GM12878 (cell line): ENCODE data around the gene PTPRF. TPM values are rescaled to one million over a fixed set of nuclear protein-coding genes. Genes with fewer than 3 reads are reported as not detected.

Experiments used
- ATAC-seq: fragments of 200-7000 bp; cut with Tn5 transposase; 3 replicates; pipeline ENCODE4 v1.9.1; 2020; ENCODE audit warnings: mild to moderate bottlenecking, moderate library complexity
- BruUV-seq: library from RNA; stranded (reverse); fragments of 400-500 nt; replicated peaks from 2 replicates; lab custom pipeline; 2021; lab: Mats Ljungman, UMichigan
- CTCF ChIA-PET: fragments of 300-600 bp; sonication (Branson Sonifier 250); formaldehyde crosslinking; extraction: SDS; loops from one replicate; lab custom pipeline; 2021; ENCODE audit warnings: inconsistent platforms; lab: Yijun Ruan, JAX
- POLR2A ChIA-PET: fragments of 350-600 bp; formaldehyde crosslinking; extraction: SDS; loops from one replicate; lab custom pipeline; 2021; ENCODE audit warnings: inconsistent platforms; lab: Charles Lee
- RAD21 ChIA-PET: fragments of 300-600 bp; sonication (Branson Sonifier 250); formaldehyde crosslinking; loops from one replicate; lab custom pipeline; 2023; ENCODE audit warnings: antibody characterized with exemption; ENCODE audit not compliant: unreplicated experiment; lab: Charles Lee
- SMC1A ChIA-PET: fragments of 300-600 bp; sonication (Branson Sonifier 250); formaldehyde crosslinking; loops from one replicate; lab custom pipeline; 2023; ENCODE audit not compliant: unreplicated experiment, uncharacterized antibody; lab: Charles Lee
- DNase-seq: peaks from one replicate; pipeline ENCODE4 v3.0.0-alpha.2; 2011; ENCODE audit warnings: low read depth, low spot score
- FAIRE-seq: peaks from 3 replicates; lab custom pipeline; 2011; peaks lifted over from hg19 to GRCh38; lab: Jason Lieb, UNC
- H2AFZ ChIP-seq: 2 replicates; pipeline ENCODE4 v1.6.0; 2011; ENCODE audit warnings: low read depth, low read length, control low read depth; ENCODE audit not compliant: control insufficient read depth
- H3K27ac ChIP-seq: 2 replicates; pipeline ENCODE4 v1.5.1; 2011; ENCODE audit warnings: control low read depth; ENCODE audit not compliant: control insufficient read depth, insufficient read depth
- H3K27me3 ChIP-seq, 2 experiments: replicated peaks in 1 of 2; 2 replicates each; pipeline versions ENCODE4 v1.6.0 to v1.6.1; 2011; ENCODE audit warnings: low read length in 1 of 2; ENCODE audit not compliant: control insufficient read depth in 2 of 2, insufficient read depth in 2 of 2
- H3K36me3 ChIP-seq, 2 experiments: 2 replicates each; pipeline ENCODE4 v1.5.1; 2011; ENCODE audit warnings: low read length in 1 of 2; ENCODE audit not compliant: control insufficient read depth in 2 of 2, insufficient read depth in 2 of 2
- H3K4me1 ChIP-seq: 2 replicates; pipeline ENCODE4 v1.6.1; 2011; ENCODE audit warnings: mild to moderate bottlenecking, low read length, moderate library complexity, mixed read lengths; ENCODE audit not compliant: control insufficient read depth, insufficient read depth
- H3K4me2 ChIP-seq: 2 replicates; pipeline ENCODE4 v1.6.0; 2011; ENCODE audit warnings: control low read depth; ENCODE audit not compliant: control insufficient read depth, insufficient read depth
- H3K4me3 ChIP-seq: fragments of 200-600 bp; sonication (generic); 2 replicates; pipeline ENCODE4 v1.5.1; 2016
- H3K79me2 ChIP-seq: 2 replicates; pipeline ENCODE4 v1.6.0; 2011; ENCODE audit warnings: low read length; ENCODE audit not compliant: control insufficient read depth, insufficient read depth
- H3K9ac ChIP-seq: 2 replicates; pipeline ENCODE4 v1.8.0; 2011; ENCODE audit warnings: low read length, control low read depth, mixed read lengths; ENCODE audit not compliant: control insufficient read depth, insufficient read depth
- H3K9me3 ChIP-seq: replicated peaks from 3 replicates; pipeline ENCODE4 v1.5.1; 2011; ENCODE audit warnings: mild to moderate bottlenecking, low read length; ENCODE audit not compliant: control insufficient read depth, insufficient read depth
- H4K20me1 ChIP-seq: 2 replicates; pipeline ENCODE4 v1.6.0; 2011; ENCODE audit not compliant: control insufficient read depth, insufficient read depth
- CREM ChIP-seq: IDR thresholded peaks from 2 replicates; pipeline ENCODE4 v1.6.1; 2014; ENCODE audit warnings: antibody characterized with exemption, low read depth
- CUX1 ChIP-seq: IDR thresholded peaks from 2 replicates; pipeline ENCODE4 v1.6.1; 2012; ENCODE audit warnings: improper control_type of control experiment, low read depth, low read length; ENCODE audit not compliant: insufficient replicate concordance
- IRF5 ChIP-seq: fragments of 450-650 bp; IDR thresholded peaks from 2 replicates; pipeline ENCODE4 v1.6.1; 2017; ENCODE audit warnings: borderline replicate concordance
- MEF2A ChIP-seq: IDR thresholded peaks from 2 replicates; pipeline ENCODE4 v1.6.1; 2011; ENCODE audit warnings: low read depth, mild to moderate bottlenecking, low read length, moderate library complexity; ENCODE audit not compliant: insufficient read depth
- MTA3 ChIP-seq: IDR thresholded peaks from 2 replicates; pipeline ENCODE4 v1.6.1; 2012; ENCODE audit warnings: low read length, inconsistent platforms, borderline replicate concordance
- PBX3 ChIP-seq: IDR thresholded peaks from 2 replicates; pipeline ENCODE4 v1.6.1; 2011; ENCODE audit warnings: mild to moderate bottlenecking, low read depth, low read length, moderate library complexity; ENCODE audit not compliant: insufficient replicate concordance
- PML ChIP-seq: IDR thresholded peaks from 2 replicates; pipeline ENCODE4 v1.6.1; 2012; ENCODE audit warnings: low read length, inconsistent platforms
- POU2F2 ChIP-seq: IDR thresholded peaks from 3 replicates; pipeline ENCODE4 v1.6.1; 2011; ENCODE audit warnings: low read depth, mild to moderate bottlenecking, low read length, borderline replicate concordance
- STAT3 ChIP-seq: IDR thresholded peaks from 2 replicates; pipeline ENCODE4 v1.6.1; 2011; ENCODE audit warnings: low read depth, low read length, improper control_type of control experiment
- TCF3 ChIP-seq: IDR thresholded peaks from 2 replicates; pipeline ENCODE4 v1.6.1; 2012; ENCODE audit warnings: low read depth, mild to moderate bottlenecking, low read length, borderline replicate concordance; ENCODE audit not compliant: insufficient read depth
- YY1 ChIP-seq: IDR thresholded peaks from 2 replicates; pipeline ENCODE4 v1.6.1; 2011; ENCODE audit warnings: low read depth, mild to moderate bottlenecking, low read length
- ZNF592 ChIP-seq: fragments of 450-650 bp; IDR thresholded peaks from 2 replicates; pipeline ENCODE4 v1.6.1; 2017; ENCODE audit warnings: mild to moderate bottlenecking, moderate library complexity
- ZNF622 ChIP-seq: fragments of 450-650 bp; IDR thresholded peaks from 2 replicates; pipeline ENCODE4 v1.6.1; 2017; ENCODE audit warnings: mild to moderate bottlenecking, inconsistent platforms
- WGBS: methylation state at CpG from one replicate; pipeline ENCODE4 v1.1.6; 2016; ENCODE audit warnings: low lambda C conversion rate; ENCODE audit not compliant: insufficient replicate concordance, insufficient coverage; ENCODE audit errors: missing lambda C conversion rate; 5-methylcytosine and 5-hydroxymethylcytosine counted together
- in situ Hi-C: fragments of 300-500 bp; cut with MboI; formaldehyde crosslinking; loops from 9 replicates; pipeline ENCODE4 v1.14.3; 2018; ENCODE audit warnings: mixed read lengths
- intact Hi-C: fragments of 100-400 bp; cut with micrococcal nuclease; formaldehyde crosslinking; loops from one replicate; pipeline ENCODE4 v1.14.2; 2022; ENCODE audit not compliant: unreplicated experiment
- polyA plus RNA-seq, 11 experiments: library from polyadenylated mRNA; depleted of rRNA in 4 of 11; unstranded in 6 of 11; stranded (reverse) in 5 of 11; fragments of >200 nt; fragmentation: Nextera tagmentation in 4 of 11; fragmentation: Illumina TruSeq in 1 of 11; extraction: Ambion mirVana in 4 of 11; extraction: Trizol in 1 of 11; gene quantifications; 1 replicate in 1 of 11; 2 replicates in 10 of 11; pipeline versions ENCODE4 v1.2.1 to v1.2.3, GENCODE V29; 2011 to 2016; ENCODE audit warnings: inconsistent platforms in 2 of 11, missing spikeins in 2 of 11, low read depth in 1 of 11
- total RNA-seq, 4 experiments: library from RNA; depleted of rRNA in 3 of 4; stranded (reverse); fragments of >200 nt in 3 of 4; fragmentation: Illumina TruSeq in 1 of 4; extraction: Trizol in 1 of 4; gene quantifications; 2 replicates each; pipeline versions ENCODE4 v1.2.1 to v1.2.3, GENCODE V29; 2013 to 2021

The PTPRF gene
- total and polyA plus RNA-seq, 10 of the 15 experiments (the other 5 are each of a cell fraction or from before 2014, with no cell fraction given): 0.04 to 2.6 (median 0.32) TPM

GRCh38 chr1:43587594-43587993, 56.9 kb downstream of the PTPRF start:
- intact Hi-C loops: no loop called here
- ChIA-PET RAD21 (no interaction called here), SMC1A (interaction anchor here (0.9 kb wide), 1 partner anchor 22 kb away, joined by 3 read pairs; no protein-coding TSS in a partner anchor), CTCF (no interaction called here), POLR2A (no interaction called here)
- no peak for DNase-seq
- no peak overlapping the region for H3K27ac ChIP-seq
- no peaks in the 10 kb centered on the region for H4K20me1 ChIP-seq
- no TSS peak for BruUV-seq
- H3K36me3 ChIP-seq: no peaks in the 10 kb centered on the region
- no peaks in the 10 kb centered on the region for H3K9me3 ChIP-seq
- no peak overlapping the region for H3K4me2 ChIP-seq
- WGBS: 33% methylated on average over 9 of the region's 9 CpGs
- no peak overlapping the region for H3K9ac ChIP-seq
- H3K79me2 ChIP-seq: no peaks in the 10 kb centered on the region
- ATAC-seq: no peak
- H3K4me1 ChIP-seq: no peaks in the 10 kb centered on the region
- FAIRE-seq: no peak
- in situ Hi-C loops: no loop called here
- no peak overlapping the region for H3K4me3 ChIP-seq
- H3K27me3 ChIP-seq: no peaks in the 10 kb centered on the region
- H2AFZ ChIP-seq: no peak overlapping the region
- no peak for TF ChIP-seq STAT3
- no peak for TF ChIP-seq TCF3
- TF ChIP-seq CREM: no peak
- TF ChIP-seq YY1: no peak
- TF ChIP-seq IRF5: no peak
- TF ChIP-seq POU2F2: no peak
- no peak for TF ChIP-seq PML
- no peak for TF ChIP-seq ZNF622
- TF ChIP-seq MEF2A: no peak
- no peak for TF ChIP-seq MTA3
- no peak for TF ChIP-seq CUX1
- no peak for TF ChIP-seq PBX3
- no peak for TF ChIP-seq ZNF592
